ENCODE results near the gene PREPL. TPM values are rescaled to one million over a fixed set of nuclear protein-coding genes. Genes with fewer than 3 reads are reported as not detected.
A peak's percentile ranks its signal among the peaks of the same experiment; 100 is the strongest.

Gene PREPL
- total RNA-seq, 1 donor from 2014 or later, result 23.7 TPM

DNA sequence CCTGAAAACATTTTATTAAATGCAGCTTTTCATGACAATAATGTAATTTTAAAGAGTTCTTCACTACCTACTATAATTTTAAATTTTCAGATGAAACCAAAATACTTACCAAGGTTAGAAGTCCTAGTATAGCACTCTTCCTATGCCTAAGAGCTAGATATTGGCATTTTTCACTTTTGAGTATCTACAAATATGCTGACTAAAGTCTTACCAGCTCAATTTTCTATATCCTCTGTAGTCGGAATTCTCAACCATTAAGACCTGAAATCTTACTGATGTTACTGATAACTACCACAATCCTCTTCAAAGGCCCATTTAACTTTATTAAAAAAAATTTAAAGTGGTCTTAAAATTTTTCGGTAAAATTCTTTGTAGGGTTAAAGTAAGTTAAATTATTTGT is 32.0 kb downstream of the PREPL start:
- H3K27me3 ChIP-seq (ENCODE audit: control insufficient read depth, insufficient read depth, low read length), result no peaks in the 10 kb centered on the region
- H3K4me3 ChIP-seq (ENCODE audit: low read depth, low read length), result no peak overlapping the region
- FAIRE-seq (no peak), DNase-seq (ENCODE audit: low read depth) (no peak)
- peaks cover 6% of the 10 kb centered on the region for H3K36me3 ChIP-seq (ENCODE audit: control insufficient read depth, insufficient read depth, low read length)
- TF ChIP-seq CTCF (IDR thresholded peaks at IDR 0.05; ENCODE audit: insufficient read depth, low read length, severe bottlenecking), result no peak

DNA sequence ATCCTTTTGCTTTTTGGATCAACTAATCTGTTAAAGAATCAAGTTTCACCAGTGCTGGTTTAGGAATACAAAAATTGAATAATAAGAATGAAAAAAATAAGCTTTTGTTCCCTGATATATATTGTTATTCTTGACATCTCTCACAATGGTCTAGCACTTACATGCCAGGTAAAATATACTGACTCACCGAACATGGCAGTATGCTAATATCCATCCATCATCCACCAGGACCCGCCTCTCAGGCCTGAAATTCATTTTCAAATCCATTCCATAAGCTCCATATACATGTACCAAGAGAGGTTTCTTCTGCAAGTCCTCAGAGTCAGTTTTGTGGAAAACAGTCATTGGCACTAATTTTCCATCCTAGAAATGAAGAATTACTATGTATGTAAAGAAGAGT is 32.5 kb downstream of the PREPL start:
- FAIRE-seq (no peak), DNase-seq (ENCODE audit: low read depth) (no peak)
- Histone ChIP-seq H3K27me3 (ENCODE audit: control insufficient read depth, insufficient read depth, low read length) (no peaks in the 10 kb centered on the region), H3K4me3 (ENCODE audit: low read depth, low read length) (no peak overlapping the region), H3K36me3 (ENCODE audit: control insufficient read depth, insufficient read depth, low read length) (peaks cover 5% of the 10 kb centered on the region)
- TF ChIP-seq CTCF (IDR thresholded peaks at IDR 0.05; ENCODE audit: insufficient read depth, low read length, severe bottlenecking), result no peak

- no peaks in the 10 kb centered on the region for H3K27me3 ChIP-seq (ENCODE audit: control insufficient read depth, insufficient read depth, low read length)
- H3K36me3 ChIP-seq (ENCODE audit: control insufficient read depth, insufficient read depth, low read length), result peaks cover 6% of the 10 kb centered on the region
- FAIRE-seq, result no peak
- TF ChIP-seq CTCF (IDR thresholded peaks at IDR 0.05; ENCODE audit: insufficient read depth, low read length, severe bottlenecking), result no peak
- no peak overlapping the region for H3K4me3 ChIP-seq (ENCODE audit: low read depth, low read length)
- no peak for DNase-seq (ENCODE audit: low read depth)
These were observed 34.6 kb downstream of the PREPL start for GRCh38 chr2:44326548-44327264.

DNA sequence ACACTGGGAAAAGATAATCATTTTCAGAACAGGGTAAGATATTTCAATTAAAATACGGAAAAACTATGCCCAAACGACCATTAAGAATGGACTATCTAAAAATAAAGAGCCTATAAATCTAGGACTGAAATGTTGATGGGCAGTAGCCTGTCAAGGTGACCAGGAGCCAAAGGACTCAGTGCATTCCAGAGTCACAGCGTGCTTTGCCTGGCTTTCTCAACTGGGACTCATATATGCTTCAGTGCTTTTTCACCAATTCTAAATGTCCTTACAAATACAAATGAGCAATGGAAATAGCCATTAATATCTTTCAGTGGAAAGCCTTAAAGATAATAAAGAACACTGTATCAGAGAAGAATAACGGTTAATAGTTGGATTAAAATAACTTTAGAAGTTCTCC is 35.4 kb downstream of the PREPL start:
- no peak for TF ChIP-seq CTCF (IDR thresholded peaks at IDR 0.05; ENCODE audit: insufficient read depth, low read length, severe bottlenecking)
- FAIRE-seq (no peak), DNase-seq (ENCODE audit: low read depth) (no peak)
- peaks cover 7% of the 10 kb centered on the region for H3K36me3 ChIP-seq (ENCODE audit: control insufficient read depth, insufficient read depth, low read length)
- H3K4me3 ChIP-seq (ENCODE audit: low read depth, low read length), result no peak overlapping the region
- no peaks in the 10 kb centered on the region for H3K27me3 ChIP-seq (ENCODE audit: control insufficient read depth, insufficient read depth, low read length)

DNA sequence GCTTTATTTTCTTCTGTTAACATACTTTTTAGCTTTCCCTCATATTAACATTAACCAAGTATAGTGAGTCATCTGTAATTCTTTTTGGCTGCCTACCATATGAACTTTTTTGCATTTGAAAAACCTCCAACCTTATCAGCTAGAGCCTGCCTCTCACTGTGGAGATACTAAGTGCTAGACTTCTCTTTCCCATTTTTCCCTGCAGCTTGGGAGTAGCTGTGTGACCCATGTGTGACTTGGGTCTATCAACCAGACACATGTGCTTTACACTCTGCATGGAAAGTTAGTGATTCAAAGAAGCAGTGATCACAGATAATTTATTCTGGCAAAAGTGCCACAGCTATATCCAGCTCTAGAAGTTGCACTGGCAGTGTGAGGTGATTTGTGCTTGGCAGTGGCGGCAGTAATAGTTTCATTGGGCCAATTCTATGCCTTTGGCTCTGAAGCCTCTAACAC is 36.3 kb downstream of the PREPL start:
- H3K27me3 ChIP-seq (ENCODE audit: control insufficient read depth, insufficient read depth, low read length), result no peaks in the 10 kb centered on the region
- DNase-seq (ENCODE audit: low read depth) (peak; percentile 14), FAIRE-seq (no peak)
- H3K36me3 ChIP-seq (ENCODE audit: control insufficient read depth, insufficient read depth, low read length), result peaks cover 11% of the 10 kb centered on the region
- no peak for TF ChIP-seq CTCF (IDR thresholded peaks at IDR 0.05; ENCODE audit: insufficient read depth, low read length, severe bottlenecking)
- H3K4me3 ChIP-seq (ENCODE audit: low read depth, low read length), result no peak overlapping the region

DNA sequence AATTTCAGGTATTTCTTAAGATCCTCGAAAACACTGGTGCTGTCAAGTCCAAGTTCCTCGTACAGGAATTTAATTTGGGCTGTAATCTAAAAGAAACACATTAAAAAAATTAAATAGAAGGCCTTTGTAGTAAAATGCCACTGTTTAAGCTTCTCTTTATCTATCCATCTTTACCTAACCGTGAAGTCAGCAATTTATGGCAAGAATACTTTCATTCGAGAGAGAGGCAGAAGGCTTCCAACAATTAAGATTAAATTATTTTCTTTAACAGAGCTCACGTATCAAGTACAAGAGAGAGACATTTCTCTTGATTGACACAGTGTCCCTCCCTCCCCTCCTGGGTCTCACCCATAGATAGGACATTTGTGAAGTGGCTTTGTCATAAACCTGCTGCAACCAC is 39.9 kb downstream of the PREPL start:
- Histone ChIP-seq H3K27me3 (ENCODE audit: control insufficient read depth, insufficient read depth, low read length) (no peaks in the 10 kb centered on the region), H3K4me3 (ENCODE audit: low read depth, low read length) (no peak overlapping the region), H3K36me3 (ENCODE audit: control insufficient read depth, insufficient read depth, low read length) (peaks cover 7% of the 10 kb centered on the region)
- DNase-seq (ENCODE audit: low read depth) (no peak), FAIRE-seq (no peak)
- TF ChIP-seq CTCF (IDR thresholded peaks at IDR 0.05; ENCODE audit: insufficient read depth, low read length, severe bottlenecking), result no peak
